Dermis microvascular lymphatic vessel endothelial cell (primary cell): ENCODE results near the gene KCNN3. TPM values are rescaled to one million over a fixed set of nuclear protein-coding genes. Genes with fewer than 3 reads are reported as not detected.
A peak's percentile ranks its signal among the peaks of the same experiment; 100 is the strongest.

Experiments
- DNase-seq, 2 donors: peaks; one replicate each; pipeline versions ENCODE4 v3.0.0 to v3.0.0-alpha.2; 2010; ENCODE audit warnings: low read depth in 2 of 2
- total RNA-seq: library from RNA; depleted of rRNA; stranded (reverse); fragments of >200 nt; gene quantifications from 2 replicates; pipeline ENCODE4 v1.2.1, GENCODE V29; 2014

KCNN3 gene
- total RNA-seq, 1 donor from 2014 or later, result 1.0 TPM

DNA sequence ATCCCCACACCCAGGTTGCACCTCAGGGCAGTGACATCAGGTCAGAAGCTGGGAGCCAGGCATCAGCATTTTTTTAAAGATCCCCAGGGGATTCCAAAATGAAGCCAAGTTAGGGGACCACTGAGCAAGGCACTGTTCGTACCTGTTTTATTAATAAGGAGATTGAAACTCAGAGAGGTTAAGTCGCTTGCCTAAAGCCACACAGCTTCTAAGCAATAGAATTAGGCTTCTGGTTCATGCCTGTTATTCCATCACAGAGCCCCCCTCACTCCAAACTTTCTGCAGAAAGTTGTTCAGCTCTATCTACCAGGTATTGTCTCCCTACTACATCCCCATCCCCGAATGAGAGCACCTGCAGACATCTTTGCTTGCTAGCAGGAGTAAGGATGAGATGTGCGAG, 28.7 kb downstream of the KCNN3 start:
- no peak for DNase-seq

DNA sequence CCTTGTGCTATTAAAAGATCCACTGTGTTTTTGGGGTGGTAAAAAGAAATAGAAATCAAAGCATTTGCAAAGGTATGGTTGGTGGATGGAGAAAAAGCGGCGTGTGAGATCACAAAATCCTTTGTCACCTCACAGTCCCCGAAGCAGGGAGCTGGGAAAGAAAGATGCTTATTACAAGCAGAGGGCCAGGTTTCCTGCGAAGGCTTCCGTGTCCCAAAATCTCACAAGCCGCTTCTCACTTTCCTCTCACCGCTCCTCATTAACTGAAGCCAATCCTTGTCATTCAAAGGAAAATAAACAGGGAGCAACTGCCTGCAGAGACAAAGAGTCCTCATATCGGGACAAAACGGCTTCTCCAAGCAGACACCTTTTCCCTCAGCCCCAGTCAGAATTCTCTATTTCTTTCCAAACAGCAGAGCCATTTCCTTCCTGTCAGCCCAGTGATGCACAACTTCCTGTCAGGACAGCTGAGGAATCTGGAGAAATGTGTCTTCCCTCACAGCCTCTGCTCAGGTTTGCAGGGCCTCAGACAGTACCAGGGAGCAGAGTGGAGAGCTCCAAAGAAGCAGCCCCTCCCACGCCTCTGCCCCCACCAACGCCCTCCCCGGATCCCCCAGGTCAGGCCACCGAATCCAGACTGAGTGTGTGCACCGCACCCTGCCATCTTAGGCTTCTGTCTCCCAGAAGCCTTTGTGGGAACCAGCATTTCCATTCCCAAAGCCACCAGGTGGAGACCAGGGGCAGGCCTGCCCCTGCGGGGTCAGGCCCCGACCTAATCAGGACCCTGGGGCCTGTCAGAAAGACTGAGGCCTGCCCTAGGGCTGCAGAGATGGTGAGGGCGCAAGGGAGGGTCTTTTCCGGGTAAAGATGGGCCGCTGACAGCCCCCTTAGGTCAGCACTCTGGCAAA, 29.6 kb downstream of the KCNN3 start:
- peak in 1 of 2 donors; percentile 54 for DNase-seq

DNA sequence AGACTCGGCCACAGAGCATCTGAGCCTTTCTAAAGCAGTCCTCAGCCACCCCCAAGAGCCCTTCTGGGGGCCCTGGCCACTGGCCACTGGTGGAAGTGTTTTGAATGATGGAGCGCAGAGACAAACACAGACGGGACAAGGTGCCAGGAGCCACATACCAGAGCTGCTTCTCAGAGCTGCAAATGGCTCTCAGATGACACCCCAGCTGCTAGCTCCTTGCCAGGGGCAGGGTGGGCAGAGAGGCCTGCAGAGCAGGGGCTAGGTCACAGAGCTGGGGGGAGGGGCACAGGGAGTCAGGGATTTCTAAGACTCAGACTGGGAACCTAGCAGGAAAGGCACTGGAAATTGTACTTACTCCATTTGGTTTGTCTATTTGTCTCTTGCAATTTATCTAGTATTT, 30.4 kb downstream of the KCNN3 start:
- DNase-seq, result no peak

DNA sequence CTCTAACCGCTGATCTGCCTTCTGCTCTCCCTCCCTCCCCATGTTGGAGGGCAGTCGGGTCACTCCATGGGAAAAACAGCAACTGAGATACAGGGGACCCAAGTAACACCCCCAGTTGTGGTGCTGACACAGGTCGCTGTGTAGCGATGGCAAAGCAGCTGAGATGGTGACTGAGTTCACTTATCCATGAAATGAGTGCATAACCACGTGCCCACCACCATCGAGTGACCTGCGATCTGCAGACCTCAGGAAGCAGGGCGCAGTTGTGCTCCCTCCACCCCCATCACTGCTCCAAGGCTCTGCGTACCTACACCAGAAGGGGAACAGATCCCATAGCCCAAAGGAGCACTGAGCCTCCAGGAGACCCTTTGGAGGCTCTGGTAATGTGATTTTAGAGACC, 31.1 kb downstream of the KCNN3 start:
- no peak for DNase-seq

DNA sequence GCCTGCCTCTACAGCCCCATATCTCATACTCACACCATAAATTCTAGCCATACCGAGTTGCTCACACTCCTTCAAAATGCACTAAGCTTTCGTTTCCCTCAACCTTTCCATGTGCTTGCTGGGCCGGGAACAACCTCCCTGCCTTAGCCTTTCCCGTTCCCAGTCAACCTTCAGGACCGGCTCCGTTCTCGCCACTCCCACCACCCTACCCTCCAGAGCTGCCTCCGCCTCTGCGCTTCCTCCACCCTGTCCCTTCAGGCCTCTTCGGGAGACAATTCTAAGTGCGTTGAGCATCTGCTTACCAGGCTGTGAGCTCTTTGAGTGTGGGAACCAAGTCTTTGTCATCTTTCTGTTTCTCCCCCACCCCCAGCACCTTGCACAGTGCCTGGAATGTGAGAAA, 31.6 kb downstream of the KCNN3 start:
- no peak for DNase-seq

DNA sequence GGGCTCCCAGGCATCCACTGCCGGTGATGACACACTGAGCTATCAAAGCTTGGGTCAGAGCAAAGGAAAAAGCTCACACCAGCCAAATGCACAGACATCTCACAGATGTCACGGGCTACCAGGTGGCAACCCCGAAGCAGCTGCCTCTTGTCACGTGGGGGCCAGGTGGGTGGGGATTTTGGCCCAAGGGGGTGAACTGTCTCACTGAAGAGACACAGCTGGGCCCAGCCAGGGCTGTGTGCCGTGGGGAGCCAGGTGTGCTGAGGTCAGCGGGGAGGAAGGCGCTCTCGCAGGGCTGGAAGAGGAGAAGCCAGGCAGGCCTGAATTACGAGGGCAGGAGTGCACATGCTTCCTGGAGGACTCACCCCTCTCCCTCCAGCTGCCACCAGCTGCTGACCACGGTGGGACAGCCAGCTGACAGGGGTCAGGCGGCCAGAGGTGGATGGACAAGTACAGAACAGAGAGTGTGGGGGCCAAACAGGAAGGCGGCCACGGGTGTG, 32.4 kb downstream of the KCNN3 start:
- DNase-seq, result peak; percentile 12 to 51

DNA sequence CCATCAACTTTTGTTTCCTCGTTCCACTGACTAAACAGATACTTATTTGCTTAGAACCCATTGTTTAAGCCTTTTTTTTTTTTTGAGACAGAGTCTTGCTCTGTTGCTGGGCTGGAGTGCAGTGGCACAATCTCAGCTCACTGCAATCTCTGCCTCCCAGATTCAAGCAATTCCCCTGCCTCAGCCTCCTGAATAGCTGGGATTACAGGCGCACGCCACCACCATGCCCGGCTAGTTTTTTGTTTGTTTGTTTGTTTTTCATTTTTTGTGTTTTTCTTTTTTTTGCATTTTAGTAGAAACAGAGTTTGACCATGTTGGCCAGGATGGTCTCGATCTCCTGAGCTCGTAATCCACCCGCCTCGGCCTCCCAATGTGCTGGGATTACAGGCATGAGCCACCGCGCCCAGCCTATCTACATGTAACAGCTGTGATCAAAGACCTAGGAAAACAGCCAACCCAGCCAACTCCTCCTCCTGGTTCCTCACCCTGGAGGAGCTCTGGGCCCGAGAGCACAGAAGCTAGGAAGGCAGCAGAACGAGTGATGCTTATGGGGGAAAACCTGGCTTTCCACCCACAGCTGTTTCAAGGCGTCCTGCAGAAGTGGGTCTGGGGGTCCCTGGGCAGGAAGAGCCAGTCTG, 32.9 kb downstream of the KCNN3 start:
- DNase-seq, result peak in 1 of 2 donors; percentile 18

DNA sequence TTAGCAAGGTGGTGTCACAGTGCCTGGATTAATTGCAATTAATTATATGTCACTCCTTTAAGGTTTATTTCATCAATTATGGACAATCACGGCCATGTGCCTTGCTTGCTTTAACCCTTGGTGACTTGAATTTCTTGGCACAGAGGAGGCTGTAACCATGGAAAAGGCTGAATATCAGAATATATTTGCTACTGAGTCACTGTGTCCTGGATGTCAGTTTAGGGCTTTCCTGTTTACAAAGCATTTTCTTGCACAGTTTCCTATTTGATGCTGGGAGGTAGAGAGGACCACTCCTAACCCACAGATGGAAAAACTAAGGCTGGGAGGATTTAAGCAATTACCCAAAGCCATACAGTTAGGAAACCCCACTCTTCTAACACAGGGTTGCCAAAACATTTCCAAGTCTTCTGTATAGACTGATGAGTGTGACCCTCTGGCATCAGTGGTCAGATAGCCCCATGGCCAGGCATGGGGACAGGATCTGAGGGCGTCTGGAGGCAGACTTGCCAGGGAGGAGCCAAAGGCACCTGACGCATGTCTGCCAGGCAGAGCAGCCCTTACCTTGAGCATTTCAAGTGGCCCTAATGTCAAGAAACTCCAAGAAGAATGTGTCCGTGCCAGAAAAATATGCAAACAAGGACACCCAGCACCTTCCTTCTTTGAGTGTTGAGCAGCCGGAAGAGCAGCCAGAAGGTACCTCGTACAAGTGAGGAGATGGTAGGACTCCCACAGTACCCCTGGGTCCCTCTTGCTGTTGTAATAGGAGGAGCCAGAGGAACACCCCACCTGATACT, 34.4 kb downstream of the KCNN3 start:
- peak; percentile 73 to 79 for DNase-seq

DNA sequence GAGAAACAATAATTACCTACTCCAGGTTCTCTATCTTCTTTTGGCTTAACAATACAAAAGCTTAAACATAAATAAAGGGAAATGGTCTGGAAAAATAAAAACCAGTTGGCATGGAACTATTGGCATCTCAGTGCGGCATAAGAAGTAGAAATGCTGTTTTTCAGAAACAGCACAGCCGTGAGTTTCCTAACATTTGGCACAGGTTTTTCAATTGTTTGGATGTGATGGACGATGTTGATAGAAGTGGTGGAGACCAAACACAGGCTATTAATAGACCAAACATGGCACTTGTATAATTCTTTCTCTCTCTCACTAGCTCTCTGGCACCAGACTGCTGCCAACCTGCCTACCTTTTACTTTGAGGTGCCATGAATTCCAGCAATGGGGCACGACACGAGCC, 36.2 kb downstream of the KCNN3 start:
- peak; percentile 73 to 83 for DNase-seq

DNA sequence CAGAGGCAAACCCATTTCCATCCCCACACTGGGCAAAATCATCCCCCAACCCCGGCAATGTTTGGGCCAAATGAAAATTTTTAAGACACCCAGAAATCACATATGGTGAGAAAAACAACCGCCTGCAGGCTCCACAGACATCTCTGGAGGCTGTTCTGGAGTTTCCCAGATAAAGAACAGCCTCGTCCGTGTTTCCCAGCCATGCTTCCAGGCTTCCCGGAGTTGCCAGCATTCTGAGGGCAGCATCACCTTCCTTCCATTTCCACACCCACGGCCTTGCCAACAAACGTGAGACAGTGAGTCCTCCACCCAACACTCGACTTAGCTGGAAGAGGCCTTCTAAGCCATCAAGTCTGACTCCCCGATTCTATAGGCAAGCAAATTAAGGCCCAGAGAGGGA, 36.9 kb downstream of the KCNN3 start:
- no peak for DNase-seq

DNA sequence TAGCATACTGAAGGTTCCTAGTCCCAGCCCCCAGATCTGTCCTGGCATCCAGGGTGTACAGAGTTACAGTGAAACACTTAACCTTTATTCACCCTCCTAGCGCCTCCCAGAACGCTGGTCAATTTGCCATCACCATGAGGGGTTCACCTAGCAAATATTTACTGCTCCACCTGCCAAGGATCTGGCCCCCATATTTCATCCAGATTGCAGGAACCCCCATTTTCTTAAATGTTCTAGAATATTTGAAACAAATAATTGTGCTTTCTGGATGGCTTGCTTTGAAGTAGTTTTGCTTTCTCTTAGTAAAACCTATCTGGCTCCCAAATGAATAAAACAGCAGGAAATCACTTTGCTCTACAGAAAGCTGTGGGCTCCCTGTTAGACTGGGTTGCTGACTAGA, 37.7 kb downstream of the KCNN3 start:
- no peak for DNase-seq

DNA sequence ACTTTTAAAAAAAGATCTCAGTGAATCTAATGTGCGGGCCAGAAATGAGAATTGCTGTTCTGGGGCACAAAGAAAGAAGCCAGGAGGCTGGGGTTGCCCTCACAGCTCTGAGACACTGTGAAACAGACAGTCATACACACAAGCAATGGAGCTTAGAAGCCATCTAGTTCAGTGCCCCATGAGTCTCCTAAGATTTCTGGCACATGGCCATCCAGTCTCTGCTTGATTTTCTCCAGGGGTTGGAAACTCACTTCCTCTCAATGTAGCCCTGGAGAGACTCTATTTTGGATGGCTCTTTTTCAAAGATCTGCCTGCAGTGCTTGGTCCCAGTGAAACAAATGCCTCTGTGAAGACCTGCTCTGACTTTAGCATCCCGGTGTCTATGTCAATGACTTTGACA, 38.6 kb downstream of the KCNN3 start:
- peak in 1 of 2 donors; percentile 46 for DNase-seq

DNA sequence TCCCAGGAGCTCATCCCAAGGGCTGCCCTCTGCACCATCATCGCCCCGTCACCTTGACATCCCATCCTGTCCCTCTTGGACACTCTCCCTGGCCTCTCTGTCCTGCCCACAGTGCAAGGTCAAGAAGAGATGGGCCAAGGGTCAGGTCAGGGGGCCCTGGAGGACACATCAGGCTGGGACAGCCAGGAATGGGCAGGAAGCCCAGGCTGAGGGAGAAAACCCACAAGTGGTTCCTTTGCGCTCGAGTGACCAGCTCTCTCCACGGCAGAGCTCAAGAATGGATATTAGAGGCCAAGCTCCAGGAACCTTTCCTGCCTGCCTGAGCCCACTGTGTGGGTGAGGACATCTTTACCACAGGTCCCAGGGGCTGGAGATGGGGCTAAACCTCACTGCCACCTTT, 41.0 kb downstream of the KCNN3 start:
- DNase-seq, result no peak

DNA sequence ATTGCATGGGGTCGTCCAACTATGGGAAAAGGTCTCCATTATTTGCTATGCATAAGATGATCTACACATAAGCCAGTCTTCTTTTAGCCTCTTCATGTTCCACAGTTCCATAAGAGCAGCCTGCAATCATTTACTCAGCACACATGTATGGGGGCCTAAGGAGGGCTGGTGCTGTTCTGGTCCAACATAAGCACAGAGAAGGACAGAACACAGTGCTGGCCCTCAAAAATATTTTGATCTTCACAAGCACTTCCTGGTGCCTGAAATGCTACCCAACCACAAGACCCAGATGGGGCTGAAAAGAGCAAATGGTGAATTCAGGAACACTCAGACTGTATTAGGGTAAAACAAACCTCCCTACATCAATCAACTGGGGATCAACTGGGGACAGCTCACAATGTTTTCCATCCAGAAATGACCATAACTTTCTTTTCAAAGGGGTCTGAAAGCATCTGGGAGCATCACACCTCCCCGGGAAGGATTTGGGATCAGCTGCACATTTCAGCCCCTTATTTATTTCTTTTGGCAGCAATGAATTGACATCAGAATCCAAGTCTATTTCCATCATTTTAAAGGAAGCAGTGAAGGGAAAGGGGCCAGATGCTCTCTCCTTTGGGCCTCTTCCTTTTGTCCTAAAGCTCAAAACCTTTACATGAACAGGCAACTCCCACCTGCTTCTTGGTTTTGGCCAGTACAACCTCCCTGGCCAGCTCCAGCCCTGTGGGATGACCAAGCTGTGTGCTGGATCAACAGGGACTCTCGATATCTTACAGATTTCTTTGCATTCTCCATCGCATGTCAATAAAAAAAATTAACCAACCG, 45.7 kb downstream of the KCNN3 start:
- DNase-seq, result no peak

DNA sequence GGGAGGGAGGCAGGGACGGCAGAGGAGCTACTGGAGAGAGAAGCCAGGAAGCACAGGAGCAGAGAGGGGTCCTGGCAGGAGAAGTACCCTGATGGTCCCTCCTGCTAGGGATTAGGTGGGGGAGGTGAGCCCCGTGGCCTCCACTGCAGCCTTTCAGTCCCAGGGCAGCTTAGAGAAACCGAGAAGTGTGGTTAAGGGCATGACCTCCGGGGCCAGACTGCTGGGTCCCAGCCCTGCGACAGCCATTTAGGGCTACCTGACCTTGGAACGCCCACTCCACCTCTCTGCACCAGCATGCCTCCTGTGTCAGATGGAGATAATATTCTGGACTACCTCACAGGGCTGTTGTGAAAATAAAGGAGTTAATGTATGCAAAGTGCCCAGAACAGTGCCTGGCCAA, 47.4 kb downstream of the KCNN3 start:
- no peak for DNase-seq

DNA sequence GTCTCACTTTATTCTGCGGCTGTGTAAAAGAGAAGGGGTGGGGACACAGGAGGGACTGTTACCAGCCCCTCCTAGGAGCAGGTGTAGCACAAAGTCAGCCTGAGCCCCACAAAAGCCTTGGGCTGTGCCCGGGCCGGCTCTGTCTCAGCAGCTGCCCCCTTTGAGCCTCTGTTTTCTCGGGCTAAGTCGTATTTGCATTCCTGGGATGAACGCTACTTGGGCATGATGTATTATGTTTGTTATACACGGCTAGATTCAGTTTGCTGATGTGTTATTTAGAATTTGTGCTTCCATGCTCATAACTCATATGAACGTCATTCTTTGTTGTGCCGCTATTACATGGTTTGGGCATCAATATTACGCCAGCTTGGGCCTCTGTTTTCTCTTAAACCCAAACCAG, 47.8 kb downstream of the KCNN3 start:
- DNase-seq, result no peak

DNA sequence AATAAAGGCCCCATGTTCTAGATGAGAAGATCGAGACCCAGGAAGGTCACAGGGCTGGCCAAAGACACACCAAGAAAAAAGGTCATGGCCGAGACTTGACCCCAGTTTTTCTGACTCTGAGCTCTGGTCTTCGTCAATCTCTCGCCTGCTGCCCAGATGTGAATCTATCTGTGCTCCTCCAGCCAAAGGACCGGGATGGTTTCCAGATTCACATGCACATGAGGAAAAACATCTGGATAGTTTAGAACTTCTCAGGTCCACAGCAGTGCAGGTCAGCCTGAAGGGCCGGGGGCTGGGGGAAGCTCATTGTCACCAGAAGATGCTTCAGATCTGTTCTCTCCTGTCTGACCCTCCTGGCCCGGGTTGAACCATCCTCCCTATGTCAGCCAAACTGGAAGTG, 49.0 kb downstream of the KCNN3 start:
- no peak for DNase-seq

DNA sequence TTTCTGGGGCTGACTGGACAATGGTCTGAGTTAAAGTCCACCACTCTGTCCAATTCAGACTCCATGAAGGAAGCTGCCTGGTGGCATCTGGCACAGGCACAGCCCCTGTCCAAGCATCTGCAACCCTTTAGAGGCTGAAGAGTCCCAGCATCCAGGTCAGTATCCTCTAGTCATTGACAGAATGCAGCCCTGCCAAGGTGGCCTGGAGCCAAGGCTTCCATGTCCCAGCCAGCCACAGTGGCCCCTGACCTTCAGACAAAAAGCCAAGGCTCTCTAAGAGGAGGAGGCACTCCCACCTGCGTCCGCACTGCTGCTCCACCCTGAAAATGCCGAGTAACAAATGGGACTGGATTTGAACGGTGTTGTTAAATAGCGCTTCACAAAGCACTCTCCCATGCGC, 49.4 kb downstream of the KCNN3 start:
- DNase-seq, result no peak

DNA sequence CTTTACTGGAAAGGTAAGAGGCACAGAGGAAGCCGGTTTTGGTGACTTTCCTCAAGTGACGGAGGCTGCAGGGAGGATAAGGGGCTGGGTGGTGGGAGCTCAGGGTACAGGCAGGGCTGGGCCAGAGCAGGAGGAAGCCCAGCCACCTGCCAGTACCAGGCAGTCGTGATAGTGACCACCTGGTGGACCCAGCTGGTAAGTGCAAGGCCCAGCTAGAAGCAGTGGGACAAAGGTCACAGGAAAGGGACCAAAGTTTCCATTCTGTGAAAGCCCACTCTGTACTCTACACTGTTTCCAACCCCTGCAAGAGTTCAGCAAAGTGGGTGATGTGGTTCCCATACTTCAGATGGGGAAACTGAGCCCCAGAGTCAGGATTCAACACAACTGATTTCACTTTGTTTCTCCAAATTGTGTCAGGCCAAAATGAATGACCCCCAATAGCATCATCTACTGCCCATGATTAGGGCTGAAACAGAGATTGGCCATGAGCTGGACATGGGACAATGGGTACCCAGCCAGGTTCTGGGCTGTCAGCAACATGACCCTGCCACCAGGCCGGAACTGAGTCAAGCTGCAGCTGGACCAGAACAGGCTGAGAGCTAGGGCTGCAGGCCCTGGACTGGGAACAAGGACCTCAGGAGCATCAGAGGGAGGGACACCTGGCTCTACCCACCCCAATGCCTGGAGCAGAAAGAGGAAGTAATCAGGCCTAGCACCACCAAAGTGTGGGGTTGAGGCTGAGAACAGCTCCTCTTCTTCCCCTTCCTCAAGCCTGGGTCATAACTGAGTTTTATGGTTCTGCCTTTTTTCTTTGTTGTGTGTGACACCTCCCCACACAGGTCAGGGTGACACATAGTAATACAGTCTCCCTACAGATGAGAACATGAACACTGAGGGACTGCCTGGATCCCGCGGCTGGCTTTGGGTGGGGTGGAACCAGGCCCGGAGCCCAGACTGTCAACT, 50.2 kb downstream of the KCNN3 start:
- peak in 1 of 2 donors; percentile 44 for DNase-seq

DNA sequence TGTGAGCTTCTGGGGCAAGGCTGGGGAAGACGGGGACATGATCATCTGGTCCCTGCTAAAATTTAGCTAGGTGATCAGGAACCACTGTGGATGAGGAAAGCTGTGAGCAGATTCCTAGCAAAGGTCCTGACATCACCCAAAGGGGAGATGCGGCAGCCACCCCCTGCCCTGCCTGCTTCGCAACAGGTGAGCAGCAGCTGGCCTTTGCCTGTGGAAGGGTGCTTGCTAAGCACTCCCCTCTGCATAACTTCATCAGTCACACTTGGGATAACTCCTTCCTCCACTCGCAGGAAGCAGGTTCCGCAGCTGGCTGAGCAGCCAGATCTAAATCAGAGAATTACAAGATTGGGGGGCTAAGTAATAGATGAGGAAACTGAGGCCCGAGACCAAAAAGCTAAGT, 51.2 kb downstream of the KCNN3 start:
- no peak for DNase-seq
